ENCODE results near the gene TMPRSS13.

The TMPRSS13 gene

DNA sequence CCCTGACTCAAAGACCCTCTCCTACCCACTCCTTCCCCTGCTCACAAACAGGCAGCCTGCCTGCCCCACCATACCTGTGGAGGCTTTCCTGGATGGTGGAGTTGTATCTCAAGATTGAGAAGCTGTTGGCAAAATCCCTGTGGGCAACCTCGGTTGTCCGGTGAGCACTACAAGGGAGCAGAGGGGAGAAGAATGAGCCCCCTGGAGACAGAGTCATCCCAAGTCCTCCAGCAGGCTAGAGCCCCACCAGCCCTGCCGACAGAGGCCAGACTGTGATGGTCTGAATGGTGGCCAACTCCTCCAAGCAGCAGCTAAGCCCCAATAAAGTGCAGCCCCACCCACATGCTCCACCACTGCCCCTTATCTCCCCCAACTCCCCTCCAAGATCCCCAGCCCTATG, 17.5 kb downstream of the TMPRSS13 start:
- DNase-seq (ENCODE audit: low spot score), result no peak

DNA sequence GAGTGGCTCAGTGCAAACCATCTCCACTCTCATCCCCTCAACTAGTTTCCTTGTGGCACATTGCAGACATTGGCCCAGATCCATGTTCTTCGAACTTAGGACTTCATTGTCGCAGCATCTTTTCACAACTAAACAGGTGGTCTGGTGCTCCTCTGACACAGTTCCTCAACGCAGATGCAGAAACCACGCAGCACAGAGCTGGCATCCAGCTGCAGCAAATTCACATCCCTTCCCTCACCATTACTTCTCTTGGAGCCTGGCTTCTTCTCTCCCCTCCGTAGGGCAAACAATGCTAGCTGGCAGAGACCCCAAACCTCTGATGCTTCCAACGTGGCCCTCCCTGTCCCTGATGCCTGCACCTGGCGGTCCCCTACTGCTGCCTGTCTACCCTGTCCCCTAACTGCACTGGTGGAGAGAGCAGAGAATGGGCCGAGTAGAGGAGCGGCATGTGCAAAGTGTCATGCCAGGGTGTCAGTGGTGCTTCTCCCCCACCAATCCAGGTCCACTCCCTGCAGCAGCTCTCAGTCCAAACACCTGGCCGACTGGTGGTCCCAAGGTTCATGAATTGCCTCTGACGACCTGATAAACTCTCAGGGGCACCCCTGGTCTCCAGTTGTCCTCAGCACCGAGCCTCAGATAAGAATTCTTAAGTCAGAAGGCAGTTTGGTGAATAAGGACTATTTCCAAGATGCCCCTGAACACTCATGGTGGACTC, 18.1 kb downstream of the TMPRSS13 start:
- no peak for DNase-seq (ENCODE audit: low spot score)

DNA sequence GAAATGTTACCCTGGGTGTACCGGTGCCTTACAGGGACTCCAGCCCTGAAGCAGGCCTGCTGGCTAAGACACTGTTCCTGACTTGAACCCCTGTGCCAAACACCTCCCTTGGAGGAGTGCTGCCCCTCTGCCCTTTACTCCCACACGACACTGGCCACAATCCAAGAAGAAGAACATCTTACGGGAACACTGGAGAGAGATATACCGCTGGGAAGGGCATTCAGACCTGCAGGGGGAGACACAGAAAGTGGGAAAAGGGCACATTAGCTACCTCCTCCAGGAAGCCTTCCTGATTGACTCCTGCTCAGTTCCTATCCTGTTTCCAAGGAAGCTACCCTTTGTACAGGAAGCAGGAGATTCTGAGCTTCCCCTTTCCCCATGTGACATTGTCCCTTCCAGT, 18.7 kb downstream of the TMPRSS13 start:
- DNase-seq (ENCODE audit: low spot score), result no peak

DNA sequence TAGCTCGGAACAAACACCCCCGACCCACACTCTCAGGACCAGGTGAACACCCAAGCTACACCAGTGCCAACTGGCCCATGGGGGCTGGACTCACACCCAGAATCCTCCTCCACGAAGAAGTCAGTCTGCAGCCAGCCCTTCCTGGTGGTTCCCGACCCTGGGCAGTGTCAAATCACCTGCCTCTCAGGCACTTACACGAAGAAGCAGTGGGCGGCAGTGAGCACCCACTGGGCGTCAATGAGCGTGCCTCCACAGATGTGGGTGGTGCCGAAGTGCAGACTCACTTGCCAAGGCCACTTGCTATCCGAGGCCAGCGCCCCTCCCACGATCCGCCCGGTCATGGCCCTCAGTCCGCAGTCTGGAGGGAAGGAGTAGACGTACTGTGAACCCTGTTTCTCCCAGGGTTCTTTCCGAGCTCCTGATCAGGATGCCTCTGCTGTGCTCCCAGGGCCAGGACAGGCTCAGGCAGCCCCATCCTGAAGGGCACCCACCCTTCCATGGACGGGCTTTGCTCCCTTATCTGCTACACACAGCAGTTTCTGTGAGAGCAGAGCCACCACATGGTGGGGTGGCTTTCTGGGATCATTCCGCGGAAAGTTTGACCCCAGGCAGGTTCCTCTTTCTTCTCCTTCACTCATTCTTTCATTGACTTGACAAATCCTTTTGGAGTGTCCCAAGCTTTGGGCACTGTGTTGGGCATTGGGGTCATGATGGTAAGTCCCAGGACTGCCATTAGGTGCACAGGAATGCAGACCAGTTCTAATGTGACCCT, 19.4 kb downstream of the TMPRSS13 start:
- DNase-seq (ENCODE audit: low spot score), result no peak

DNA sequence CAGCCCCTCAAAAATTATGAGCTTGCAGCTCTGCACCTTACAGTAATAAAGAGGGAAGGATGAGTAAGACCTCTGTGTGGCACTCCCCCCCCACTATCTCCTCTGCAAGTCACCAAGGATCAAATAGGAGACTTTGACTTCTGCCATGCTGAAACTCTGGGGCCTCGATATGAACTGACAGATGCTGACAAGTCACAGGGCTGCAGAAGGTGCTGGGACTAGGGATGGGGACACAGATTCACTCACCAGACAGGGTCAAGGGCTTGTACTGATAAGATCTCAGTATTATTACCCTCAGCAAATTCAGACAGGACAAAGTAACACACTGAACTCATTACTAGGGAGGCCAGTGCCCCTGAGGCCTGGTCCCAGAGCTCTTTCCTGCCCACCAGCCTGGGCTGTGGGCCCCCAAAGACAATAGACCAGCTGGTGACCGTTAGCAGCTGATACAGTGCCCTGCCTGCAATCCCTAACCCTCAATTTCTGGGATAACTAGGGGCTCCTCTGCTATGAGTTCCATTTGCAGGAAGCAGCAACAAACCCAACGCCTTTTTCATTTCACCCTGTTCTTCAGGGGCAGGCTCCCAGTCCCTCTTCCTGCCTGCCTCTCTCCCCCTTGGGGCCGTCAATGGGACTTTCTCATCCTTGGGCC, 20.1 kb downstream of the TMPRSS13 start:
- DNase-seq (ENCODE audit: low spot score), result no peak

DNA sequence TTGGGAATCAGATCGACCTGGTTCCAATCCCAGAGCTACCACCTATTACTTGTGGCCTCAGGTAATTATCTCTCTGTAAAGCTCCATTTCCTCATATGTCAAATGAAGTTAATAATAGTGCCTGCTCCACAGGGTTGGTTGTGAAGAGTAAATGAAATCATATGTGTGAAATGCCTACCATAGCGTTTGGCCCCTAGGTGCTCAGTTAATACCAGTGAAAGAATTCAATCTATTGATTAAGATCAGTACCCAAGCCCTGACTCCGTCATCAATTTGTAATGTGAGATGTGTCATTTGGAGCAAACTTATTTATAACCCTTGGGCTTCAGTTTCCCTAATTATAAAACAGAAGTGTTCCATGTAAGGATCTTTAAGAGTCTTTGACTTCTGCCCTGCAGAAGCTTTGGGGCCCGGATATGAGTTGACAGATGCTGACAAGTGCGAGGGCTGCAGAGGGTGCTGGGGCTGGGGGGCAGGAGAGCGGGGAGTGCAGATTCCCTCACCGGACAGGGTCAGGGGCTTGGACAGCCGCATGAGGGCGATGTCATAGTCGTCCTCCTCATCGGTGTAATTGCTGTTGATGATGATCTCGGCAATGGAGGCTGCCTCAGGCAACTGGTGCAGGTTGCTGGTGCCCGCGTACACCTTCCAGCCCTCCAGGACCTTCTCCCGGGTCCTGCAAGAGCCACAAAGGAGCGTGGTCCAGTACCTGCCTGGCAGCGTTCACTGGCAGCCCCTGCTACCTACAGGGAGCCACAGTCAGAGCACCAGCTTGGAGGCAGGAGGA, 20.9 kb downstream of the TMPRSS13 start:
- DNase-seq (ENCODE audit: low spot score), result no peak

DNA sequence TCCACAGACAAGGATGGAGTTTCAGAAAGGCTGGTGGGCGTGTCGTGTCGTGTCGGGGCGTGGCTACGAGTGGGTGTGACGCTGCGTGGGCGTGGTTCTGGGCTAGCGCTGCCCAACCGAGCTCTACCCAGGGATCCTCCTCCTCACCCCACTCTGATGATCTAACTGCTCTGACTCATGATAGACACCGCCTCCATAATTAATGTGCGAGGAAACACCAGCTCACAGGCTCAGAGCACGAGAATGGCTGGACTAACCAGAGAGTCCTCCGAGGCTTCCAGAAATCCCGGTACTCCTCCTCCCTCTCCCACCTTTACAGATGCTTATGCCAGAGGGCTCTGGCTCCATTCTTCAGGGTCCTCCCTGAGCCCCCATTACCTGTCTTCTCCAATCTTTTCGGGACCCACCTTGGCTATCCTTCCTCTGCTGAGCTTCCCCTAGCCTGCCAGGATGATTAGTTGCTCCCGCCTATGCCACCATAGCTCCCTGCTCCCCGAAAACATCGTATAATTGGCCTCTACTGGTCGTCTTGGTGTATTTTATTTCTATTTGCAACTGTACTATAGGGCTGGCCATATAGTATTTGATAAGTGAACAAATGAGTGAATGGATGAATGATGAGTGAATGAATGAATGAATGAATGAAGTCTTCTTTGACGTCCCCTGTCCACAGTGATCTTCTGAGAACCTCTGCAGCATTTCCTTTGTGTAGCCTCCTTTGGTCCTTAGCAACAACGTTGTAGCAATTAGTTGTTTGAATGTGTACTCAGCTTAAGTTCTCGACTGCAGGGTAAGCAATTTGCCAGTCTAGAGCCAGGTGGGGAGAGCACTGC, 21.7 kb downstream of the TMPRSS13 start:
- DNase-seq (ENCODE audit: low spot score), result peak; percentile 72

DNA sequence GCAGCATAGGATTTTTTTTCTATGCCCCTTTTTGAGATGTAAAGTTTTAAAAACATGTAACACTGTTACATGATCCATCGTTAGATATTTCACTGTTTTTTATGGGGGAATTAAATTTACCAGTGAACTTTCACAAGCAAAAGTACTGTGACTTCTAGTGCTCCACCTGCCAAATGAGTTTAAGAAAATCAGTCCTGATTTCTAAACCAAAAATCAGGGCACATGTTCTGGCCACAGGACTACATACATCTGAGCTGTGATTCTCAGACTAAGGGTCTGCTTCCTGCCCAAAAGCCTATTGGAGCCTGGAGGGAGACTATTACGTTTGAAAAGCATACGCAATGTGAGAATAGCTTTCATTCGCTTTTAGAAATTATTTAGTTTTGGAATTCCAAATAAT, 22.5 kb downstream of the TMPRSS13 start:
- DNase-seq (ENCODE audit: low spot score), result no peak

DNA sequence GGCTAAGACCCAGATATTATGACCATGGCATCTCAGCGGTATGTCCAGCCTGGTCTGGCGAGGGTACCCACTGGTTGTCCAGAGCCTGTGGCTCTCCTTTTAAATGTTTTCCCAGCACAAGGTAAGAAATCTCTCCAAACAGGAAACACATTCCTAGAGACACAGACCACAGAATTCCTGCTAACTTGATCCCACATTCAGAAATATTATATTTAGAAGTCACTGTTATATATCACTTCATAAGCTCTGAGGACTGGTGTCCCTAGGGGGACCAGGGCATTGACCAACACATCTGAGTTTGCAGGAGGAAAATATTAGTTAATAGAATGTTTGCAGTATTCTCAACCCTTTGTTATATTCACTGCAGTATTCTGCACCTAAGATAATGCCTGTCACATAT, 23.1 kb downstream of the TMPRSS13 start:
- no peak for DNase-seq (ENCODE audit: low spot score)

DNA sequence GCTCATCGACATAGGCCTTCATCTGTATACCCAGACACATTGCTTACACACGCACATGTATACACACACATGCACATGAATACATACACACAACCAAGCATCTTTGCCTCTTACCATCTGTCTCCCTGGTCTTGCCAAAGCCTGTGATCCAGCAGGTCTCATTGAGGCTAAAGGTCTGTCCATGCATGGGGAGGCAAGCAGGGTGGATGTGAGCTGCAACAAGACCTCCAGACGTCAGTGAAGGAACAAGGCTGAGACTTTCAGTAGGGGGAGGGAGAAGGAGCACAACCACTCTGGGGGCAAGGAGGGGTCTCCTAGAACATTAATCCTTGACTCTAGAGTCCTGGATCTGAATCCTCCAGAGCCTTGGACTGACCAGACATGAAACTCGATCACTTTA, 23.7 kb downstream of the TMPRSS13 start:
- no peak for DNase-seq (ENCODE audit: low spot score)

DNA sequence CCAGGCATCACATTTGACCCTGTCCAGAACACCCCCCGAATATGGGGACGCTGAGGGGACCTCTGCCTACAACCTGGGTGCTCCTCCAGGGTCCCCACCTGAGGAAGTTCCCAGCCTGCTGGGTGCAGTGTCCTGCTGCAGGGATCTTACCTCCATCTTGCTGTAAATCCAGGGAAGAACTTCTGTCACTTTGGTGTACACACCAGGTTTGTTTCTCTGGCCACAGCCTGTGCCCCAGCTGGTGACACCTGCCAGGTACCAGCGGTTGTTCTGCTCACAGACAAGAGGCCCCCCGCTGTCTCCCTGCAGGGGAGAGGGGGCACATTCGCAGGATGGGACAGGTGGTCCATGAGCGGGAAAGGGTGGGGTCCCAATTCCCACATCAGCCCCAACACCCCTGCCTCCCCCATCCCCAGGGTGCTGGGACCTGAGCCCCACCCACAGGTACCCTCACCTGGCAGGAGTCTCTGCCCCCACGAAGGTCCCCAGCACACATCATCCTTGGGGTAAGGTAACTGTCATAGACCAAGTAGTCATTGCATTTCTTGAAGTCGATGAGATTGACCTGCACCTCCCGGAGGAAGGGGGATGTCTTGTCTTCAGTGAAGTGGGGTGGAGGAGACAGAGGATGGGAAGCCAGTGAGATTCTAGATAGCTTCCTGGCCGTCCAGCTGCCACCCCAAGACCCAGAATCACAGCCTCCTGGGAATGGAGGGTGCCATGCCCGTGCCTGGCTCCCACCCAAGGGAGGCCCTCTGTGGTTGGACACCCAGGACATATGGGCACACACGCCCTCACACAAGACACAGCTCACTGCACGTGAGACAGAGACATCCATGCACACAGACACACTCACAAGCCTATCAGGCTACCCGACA, 25.5 kb downstream of the TMPRSS13 start:
- DNase-seq (ENCODE audit: low spot score), result no peak

DNA sequence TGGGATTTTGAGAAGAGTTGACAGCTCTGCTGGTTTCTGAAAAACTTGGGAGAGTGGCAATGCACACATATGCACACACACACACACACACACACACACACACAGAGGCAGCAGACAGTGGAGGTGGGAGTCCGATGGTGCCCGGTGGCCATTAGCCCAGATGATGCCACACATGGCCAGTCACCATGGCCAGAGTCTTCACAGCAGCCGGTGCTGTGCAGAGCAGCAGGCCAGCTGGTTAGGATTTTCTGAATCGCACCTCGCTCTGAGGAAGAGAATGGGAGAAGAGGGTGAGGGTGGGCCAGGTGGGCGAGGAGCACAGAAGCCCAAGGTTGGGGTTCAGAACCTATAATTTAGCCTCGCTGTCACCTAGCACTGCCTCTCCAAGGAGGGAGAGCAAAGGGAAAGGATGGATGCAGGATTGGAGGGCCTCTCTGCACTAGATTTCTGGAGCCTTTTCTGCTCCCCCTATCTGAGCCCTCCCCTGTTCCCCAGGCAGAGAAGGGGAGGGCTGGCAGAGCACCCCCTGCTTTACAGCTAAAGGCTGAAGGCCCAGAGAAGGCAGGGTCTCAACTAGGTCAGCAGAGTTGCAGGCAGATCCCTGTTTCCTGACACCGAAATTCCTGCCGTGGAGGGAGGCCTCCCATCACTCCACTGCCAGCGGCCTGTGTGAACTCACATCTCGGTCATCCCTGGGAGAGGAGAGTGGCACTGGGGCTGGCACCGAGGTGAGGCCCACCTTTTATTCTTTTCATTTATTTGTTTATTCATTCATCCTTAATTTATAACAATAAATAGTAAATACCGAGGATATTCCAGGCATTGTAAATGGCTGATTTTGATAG, 27.0 kb downstream of the TMPRSS13 start:
- DNase-seq (ENCODE audit: low spot score), result no peak

DNA sequence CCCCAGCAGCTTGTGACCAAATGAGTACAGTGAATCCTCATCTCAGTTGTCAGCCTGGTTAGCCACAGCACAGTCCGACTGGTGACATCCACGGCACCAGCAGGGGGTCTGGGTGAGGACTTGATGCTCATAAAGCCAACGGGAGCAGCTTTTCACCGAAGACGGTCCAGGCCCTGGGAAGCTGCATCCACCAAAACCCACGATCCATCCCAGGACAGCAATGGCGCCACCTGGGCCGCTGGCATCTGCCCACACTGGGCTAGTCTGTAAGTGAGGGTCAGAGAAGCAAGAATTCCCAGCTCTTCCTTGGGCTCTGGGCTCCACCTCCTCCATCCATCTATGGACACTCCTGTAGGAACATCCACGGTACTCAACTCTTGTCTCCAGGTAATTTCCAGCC, 27.6 kb downstream of the TMPRSS13 start:
- DNase-seq (ENCODE audit: low spot score), result no peak

DNA sequence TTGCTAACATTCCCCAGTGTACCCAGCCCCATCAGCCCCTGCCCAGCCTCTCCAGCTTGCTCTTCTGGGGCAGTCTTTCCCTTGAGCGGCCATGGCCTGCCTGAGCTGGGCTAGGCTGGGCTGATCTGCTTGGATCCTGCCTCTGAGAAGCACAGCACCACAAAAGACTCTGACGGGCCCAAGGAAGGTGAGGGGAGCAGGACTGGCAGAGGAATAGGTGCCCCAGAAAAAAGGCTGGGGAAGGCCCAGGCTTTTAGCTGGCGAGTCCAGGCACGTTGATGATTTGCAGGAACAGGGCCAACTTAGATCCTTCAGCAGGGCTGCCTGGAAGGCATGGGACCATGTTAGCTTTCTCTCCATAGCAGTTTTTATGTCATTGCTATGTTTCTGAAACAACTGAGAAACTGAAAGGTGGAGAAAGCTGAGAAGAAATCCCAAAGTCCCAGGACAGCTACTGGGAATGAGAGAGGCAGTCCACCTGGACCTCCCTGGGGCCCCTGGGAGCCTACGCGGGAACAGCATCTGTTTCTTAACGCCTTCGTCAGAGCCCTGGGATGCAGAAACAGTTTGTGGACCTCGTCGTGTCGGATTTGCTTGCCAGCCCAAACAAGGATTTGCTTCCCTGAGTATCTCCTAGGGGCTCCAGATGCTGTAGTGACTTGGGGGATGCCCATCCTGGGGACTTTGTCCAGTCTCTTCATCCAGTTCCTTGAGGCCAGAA, 28.3 kb downstream of the TMPRSS13 start:
- no peak for DNase-seq (ENCODE audit: low spot score)

DNA sequence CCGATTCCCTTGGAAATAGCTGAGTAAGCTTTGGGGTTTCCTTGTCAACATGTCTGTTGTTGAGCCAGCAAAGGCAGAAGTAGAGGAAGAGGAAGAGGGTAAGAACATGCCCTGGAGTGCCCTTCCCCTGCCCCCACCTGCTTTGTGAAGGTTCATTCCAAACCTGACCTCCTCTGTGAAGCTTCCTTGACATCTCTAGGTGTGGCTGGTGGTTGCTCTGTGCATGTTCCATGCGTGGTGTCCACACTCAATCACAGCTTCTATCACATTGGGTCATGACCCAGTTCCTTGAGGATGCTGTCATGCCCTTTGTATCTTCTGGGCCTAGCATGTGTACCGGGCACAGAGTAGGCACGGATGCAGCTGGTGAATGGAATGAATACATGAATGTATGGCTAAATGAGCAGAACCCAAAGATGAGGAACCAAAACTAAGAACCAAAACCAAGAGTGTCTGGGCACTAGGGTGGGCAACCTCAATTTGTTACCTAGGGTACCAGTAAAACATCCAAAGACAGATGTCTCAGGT, 29.0 kb downstream of the TMPRSS13 start:
- DNase-seq (ENCODE audit: low spot score), result no peak

DNA sequence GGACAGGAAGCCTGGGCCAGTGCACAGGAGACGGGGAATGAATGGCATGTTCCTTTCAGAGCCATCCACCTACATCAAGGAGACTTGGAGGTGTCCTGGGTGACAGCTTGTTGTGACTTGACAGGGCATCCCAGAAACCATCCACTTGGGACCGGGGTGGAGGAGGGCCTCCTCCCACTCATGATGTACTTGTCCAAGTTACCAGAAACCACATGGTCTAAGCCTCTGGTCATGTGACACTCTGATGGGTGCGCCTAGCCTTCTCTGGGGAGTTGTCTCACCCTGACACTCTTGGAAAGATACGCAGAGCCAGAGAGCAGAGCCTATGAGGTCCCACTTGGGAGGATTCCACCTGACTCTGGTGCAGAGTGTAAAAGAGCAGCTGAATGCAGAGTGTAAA, 31.1 kb downstream of the TMPRSS13 start:
- no peak for DNase-seq (ENCODE audit: low spot score)

DNA sequence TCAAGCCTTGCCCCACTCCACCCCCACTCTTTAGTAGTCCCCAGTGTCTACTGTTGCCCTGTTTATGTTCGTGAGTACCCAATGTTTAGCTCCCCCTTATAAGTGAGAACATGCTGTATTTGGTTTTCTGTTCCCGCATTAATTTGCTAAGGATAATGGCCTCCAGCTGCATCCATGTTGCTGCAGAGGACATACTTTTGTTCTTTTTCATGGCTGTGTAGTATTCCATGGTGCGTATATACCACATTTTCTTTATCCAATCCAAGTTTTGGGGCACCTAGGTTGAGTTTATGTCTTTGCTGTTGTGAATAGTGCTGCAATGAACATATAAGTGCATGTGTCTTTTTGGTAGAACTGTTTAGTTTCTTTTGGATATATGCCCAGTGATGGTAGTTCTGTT, 36.6 kb downstream of the TMPRSS13 start:
- DNase-seq (ENCODE audit: low spot score), result no peak

DNA sequence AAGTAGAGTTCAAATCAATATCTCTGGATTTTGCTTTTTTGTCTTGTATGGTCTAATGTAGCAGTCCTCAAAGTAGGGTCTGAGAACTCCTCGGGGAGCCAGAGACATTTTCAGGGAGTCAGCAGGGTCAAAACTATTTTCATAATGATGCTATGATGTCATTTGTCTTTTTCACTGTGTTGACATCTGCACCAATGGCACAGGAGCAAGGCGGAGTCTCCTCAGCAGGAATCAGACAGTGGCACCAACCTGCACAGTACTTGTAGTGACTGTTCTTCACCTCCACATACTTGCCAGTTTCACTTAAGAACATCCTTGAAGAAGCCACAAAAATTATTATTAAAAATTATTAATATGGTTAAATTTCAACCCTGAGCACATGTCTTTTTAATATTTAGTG, 37.8 kb downstream of the TMPRSS13 start:
- DNase-seq (ENCODE audit: low spot score), result no peak

DNA sequence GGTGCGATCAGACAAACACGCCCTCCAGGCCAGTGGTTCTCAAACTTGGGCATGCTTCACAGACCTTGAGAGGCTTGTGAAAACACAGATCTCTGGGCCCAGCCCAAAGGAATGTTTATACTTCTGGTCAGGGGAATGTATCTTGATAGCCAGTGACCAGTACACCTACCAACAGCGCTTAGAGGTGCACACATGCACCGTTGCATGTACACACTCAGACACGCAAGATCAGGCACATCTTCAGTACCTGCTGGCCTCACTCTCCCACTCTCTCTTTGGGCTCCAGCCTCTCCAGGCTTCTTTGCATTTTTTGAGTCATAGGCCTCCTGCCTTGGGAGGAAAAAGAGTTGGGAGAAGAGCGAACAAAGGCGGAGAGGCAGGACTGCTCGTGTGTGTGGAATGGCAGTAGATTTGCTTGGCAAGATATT, 41.0 kb downstream of the TMPRSS13 start:
- DNase-seq (ENCODE audit: low spot score), result no peak
